ENCODE data around the gene NGB.
A peak's percentile ranks its signal among the peaks of the same experiment; 100 is the strongest.

Gene NGB

DNA sequence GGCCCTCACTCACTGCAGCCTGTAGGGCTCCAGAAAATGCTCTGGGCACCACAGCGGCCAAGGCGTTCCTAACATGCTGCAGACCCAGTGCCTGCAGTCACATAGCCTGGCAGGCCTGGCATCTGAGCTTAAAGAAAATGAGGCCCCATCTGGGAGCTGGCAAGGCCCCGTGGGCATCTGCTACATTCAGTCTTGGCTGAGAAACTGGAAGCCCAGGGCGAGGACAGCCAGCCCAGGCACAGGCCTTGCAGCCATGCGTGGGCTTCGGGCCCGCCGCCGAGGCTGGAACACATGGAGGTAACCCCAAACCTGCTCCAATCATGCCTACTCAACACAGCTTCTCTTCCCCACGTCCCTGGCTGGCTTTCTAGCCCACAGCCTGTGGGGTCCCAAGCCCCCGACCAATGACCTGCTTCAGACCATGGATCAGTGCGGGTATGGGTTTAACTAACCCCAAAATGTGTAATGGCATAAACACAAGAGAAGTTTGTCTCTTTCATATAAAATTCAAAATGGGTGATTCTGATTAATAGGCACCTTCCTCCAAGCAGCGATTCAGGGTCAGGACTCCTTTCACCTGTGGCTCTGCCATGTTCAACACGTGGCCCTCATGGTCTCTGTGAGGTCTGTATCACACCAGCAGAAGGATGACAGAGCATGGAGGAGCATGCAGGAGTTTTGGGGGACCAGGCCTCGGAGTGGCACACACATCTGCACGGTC is 6.4 kb downstream of the NGB start:
- DNase-seq (ENCODE audit: low read depth): no peak

DNA sequence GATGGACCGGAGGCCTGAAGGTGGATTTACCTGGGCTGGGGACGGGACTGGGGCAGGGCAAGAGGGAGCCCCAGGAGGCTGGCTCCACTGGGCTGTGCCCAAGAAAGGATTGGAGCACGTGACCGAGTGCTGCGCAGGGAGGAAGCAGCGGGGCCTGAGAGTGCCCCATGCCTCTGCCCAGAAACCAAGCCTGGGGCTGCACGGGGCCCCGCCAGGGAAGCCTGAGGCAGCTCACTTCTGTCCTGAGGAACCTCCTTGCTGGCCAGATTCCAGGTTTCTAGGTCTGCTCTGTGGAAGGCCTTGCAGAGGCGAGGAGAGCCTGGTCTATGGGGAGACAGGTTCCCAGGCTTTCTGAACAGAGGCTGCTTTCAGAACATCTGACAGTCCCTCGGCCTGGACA is 10.4 kb downstream of the NGB start:
- no peak for DNase-seq (ENCODE audit: low read depth)

DNA sequence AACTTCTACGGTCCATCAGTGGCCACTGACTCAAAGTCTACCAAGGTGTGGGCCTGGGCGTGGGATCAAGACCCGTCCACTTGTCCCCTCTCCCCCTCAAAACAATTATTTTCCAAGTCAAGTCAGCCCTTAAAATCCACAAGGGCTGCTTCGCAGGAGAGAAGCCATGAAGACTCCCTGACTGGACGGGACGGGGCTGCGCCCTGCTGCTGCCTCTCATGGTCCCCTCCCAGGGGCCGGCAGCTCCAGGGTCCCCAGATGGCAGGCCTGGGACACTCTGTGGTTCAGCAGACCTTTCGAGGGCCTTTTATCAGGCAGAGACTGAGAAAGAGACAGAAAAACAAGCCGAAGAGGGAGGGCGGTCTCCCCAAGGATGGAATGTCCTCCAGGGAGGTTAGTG is 10.8 kb downstream of the NGB start:
- DNase-seq (ENCODE audit: low read depth): no peak

DNA sequence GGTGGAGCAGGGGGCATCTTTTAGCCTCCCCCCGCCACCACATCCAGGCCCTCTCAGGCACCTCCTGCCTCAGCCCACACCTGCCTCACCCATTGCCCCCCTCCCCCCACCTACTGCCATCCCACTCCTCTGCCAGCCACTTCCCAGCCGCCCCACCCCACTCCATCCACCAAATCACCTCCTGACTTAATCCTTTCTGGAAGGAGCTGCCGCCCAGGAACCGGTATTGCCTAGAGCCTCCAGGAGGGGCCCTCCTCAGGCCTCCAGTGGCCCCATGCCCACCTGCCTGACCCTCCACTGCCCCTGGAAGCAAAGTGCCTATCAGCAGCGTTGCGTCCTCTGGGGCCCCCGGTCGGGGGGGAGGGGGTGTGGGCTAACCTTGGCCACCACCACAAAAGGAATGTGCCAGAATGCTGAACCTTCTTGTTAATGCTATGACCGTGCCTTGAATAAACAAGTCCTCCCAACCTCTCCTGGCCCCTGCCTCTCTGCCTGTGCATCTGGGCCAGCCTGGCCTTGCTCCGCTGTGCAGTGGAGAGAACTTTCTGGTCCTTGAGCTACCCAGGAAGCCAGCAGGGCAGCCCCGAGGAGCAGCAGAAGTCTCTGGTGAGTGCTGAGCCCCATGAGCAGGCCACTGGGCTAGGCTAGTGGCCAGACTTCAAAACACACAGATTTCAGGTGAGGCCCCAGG is 11.8 kb downstream of the NGB start:
- DNase-seq (ENCODE audit: low read depth): no peak

DNA sequence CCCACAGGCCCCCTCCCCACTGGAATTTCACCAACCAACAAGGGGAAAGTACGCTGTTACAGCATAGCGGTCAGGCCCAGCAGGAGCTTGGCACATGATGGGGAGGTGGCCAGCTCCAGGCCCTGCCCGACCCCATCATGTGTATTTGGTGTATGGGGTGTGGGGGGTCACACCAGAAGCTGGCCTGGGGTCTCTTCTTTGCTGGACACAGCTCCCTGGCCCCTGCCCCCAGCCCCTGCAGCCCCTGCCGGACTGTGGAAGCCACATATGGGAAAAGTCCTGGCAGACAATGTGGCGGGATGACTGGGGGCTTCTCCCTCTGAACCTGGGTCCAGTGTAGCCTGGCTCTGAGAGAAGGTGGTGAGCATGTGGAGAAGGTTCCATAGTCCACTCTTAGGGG is 12.4 kb downstream of the NGB start:
- DNase-seq (ENCODE audit: low read depth): no peak

DNA sequence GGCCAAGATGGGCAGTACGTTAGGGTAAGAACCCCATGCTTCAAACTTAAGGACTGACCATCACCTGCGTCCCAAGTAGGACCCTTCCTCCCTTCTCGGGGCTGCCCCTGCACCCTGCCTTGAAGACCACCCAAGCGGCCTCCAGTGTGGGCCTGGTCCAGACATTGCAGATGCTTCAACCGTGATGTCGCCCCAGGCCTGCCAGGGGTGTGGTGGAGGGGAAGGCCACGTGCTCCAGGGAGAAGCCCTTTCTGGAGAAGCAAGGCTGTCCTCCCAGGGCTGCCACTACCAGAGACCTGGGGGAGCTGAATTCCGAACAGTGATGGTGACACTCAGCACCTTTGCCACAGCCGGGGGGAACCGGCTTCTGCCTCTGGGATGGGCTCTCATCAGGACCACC is 13.3 kb downstream of the NGB start:
- no peak for DNase-seq (ENCODE audit: low read depth)

DNA sequence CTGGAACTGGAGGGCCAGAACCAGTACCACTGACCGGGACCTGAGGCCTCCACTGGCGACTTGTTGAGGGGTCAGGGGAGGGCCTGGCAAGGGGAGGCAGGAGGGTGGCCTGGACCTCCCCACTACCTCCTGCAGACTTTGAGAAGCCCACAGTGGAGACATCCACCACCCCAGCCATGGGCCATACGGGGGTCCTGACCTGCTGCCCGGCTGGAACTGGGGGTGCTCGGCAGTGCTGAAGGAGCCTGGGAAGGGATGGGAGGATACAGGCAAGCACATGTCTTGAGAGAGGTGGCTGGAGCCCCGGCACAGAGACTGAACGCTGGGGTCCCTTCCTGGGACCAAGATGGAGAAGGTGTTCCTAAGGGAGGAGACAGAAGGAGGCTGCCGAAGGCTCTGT is 14.3 kb downstream of the NGB start:
- DNase-seq (ENCODE audit: low read depth): no peak

DNA sequence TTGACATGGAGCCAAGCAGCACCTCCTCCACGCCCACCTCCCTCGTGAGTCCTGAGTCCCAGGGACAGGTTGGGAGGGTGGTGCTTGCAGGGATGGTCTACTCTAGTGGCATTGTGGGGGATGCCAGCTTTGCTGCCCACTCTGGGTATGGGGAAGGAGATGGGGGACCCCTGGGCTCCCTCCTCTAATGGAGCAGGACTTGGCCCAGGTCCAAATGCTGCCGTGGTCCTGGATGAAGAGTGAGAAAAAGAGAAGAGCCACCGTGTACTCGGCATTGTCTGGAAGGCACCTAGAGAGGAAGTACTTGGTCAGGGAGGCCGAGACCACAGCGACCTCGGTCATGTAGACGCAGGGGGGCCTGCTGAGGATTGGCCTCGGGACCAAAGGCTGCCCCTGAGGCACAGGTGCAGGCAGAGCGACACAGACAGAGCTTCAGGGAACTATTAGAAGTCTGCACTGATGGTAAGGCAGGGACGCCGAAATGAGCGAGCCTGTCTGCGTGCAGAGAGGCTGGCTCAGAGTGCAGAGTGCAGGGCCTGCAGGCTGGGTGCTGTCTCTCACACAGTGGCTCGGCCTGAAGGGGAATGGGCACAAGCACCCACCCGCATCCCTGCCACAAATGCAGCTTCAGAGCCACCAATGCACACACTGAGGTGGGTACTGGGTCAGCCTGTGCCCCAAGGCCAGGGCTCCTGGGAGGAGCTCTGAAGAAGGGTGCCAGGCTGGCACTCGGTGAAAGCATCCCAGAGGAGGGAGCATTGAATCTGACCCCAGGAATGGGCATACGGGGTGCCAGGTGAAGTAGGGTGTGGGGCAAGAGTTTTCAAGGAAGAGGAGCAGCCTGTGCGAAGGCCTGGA is 17.4 kb downstream of the NGB start:
- DNase-seq (ENCODE audit: low read depth): no peak

DNA sequence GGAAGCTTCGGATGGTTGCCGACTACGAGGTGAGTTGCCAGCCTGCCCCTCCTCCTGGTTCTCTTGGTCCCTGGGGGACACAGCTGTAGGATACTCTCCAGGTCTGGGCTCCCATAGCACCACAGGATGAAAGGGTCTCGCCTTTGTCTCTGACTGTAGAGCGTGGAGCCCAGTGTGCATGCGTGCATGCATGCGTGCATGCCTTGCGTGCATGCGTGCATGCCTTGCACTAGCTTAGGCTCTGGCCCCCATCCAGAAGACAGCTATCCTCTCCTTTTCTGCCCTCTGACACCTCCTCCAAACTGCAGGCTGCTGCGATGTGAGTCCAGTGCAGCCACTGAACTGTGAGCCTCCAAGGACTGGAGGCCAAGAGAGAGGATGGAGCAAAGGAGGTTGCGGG is 19.1 kb downstream of the NGB start:
- DNase-seq (ENCODE audit: low read depth): no peak

DNA sequence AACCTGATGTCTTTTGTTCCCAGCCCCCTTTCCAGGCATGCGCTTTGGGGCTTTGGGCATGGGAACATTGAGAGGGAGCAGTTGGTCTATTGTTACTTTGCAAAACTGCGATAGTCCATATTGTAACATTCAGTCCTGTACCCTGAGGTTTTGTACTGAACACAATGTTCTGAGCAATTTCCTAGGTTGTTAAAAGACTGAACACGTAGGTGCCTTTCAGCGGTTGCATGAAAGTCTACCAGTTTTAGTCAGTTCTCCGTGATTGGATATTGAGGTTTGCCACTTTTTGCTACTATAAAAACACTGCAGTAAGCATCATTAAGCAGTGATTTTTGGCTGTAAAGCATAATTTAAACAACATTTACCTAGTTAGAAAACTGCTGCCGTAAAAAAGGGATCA is 20.1 kb downstream of the NGB start:
- DNase-seq (ENCODE audit: low read depth): no peak

DNA sequence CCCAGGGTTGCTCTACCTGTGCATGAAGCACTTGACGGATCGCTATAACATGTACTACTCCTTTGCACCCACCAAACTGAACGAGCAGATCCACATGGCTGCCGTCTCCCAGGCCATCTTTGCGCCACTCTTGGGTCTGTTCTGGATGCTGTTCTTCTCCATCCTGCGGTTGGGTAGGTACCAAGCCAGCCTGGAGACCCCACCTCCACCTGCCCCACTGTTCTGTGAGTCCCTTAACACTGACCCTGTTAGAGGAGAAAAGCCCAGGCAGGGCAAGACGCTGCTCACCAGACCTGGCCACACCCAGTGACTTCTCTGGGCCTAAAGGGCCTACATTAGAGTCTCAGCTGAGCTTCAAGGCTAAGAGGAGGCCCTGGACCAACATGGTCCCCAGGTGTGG is 21.7 kb downstream of the NGB start:
- no peak for DNase-seq (ENCODE audit: low read depth)

DNA sequence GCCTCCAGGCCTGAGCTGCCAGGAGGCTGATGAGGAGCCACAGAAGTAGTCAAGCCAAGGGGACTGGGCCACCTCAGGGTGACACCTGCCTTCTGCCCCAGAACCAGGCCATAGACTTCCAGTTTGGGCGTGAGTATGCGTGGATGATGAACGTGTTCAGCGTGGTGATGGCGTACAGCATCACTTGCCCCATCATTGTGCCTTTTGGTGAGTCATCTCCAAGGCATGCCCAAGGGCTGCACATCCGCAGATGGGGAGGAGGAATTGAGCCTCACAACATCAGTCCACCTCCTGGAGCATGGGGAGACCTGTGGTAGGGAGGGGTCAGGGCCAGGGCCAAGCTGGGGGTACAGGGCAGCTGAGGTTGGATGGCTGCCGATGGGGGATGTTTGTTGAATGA is 22.3 kb downstream of the NGB start:
- DNase-seq (ENCODE audit: low read depth): peak; percentile 75

DNA sequence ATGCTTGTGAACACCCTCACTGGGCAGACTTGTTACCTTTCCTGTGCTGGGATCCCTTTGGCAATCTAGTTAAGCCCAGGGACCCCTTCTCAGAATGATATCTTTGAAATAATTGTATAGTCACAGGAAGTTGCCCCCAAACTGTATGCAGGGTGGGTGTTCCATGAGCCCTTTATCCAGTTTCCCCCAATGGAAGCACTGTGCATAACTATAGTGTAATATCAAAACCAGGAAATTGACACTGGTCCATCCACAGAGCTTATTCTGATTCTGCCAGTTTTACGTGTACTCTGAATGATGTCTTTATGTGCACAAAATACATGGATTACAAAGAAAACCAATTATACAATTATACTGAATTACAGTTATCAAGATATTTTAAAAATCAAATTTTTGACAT is 24.2 kb downstream of the NGB start:
- DNase-seq (ENCODE audit: low read depth): no peak

DNA sequence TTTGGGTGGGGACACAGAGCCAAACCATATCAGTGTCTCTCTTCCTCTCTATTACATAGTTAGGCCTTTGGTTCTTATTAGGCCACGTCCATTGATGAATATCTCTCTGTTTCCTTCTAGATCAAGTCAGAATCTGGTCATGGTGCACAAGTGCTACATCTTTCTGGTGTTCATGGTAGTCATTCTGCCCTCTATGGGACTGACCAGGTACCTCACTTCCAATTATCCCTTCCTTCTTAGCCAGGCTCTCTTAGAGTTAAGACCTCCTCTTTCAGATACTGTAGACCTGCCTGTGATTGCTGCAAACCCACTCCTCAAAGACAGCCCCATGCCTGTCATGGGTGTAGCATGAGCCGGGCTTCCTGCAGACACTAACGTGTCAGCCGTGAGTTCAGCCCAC is 25.2 kb downstream of the NGB start:
- no peak for DNase-seq (ENCODE audit: low read depth)

DNA sequence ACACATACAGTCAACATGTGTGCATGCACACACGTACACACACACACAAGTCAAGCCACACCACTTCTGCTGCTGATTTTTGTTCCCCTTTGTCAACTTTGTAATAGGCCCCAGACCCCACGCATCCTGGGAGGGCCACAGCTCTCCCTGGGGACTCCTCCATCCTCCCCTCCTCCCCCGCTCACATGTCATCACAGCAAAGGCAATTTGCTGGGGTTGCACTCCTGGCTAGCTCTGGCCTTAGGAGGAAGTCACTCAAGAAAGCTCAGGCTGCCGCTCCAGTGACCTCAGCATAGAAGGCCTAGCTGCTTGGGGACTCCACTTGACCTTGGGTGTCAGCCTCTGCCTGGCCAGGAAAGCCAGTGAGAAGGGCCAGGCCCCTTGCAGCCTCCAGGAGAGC is 27.2 kb downstream of the NGB start:
- DNase-seq (ENCODE audit: low read depth): no peak

DNA sequence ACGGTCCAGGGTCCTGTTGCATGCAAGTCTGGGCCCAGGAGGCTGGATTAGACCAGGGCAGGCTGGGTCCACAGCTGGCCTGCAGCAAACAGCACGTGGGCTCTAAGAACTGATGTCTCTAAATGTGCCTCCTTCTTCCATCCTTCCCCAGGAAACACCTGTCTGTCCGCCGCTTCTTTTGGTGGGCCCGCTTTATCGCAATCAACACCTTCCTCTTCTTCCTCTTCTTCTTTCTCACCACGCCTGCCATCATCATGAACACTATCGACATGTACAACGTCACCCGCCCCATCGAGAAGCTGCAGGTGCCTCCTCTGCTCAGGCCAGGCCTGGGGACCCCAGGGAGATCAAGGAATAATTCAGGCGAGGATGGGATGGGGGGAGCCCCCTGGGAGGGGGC is 28.3 kb downstream of the NGB start:
- DNase-seq (ENCODE audit: low read depth): no peak

DNA sequence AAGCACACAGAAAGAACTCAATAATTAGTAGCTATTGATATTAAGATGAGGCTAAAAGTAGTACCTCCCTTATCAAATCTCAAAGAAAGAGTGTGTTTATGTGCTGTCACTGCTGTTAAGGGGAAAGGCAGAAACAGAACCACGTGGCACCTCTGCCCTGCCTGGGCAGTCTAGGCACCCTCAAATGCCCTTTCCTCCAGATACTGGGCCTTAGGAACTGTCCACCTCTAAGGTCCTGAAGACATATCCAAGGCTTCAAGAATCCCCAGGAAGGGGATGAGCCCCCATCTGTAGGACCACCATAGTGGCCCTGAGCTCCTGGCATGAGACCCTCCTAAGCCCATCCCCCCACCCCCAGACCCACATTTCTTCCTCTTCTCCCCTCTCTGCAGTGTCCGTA is 29.1 kb downstream of the NGB start:
- no peak for DNase-seq (ENCODE audit: low read depth)

DNA sequence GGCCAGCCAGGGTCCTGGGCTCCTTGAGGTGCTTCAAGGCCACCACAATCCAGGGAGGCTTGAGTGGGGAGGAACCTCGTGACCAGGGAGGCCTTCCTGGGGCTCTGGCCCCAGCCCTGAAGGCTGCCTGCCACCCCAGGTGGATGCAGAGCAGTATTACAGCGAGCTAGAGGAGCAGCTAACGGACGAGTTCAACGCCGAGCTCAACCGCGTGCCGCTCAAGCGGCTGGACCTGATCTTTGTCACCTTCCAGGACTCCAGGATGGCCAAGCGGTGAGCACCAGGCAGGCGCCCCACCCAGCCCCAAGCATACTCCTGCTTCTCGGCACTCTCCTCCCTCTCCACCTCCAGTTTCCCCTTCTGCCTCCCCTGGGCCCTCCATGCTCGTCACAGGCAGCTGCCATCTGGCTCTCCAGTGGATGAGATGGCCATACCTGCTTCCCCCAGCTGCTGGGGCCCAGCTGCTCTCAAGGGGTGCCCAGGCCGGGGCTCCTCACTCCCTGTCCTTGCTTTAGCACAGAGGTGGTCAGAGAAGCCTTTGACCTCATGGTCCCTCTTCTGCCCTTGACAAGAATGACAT is 30.6 kb downstream of the NGB start:
- no peak for DNase-seq (ENCODE audit: low read depth)

DNA sequence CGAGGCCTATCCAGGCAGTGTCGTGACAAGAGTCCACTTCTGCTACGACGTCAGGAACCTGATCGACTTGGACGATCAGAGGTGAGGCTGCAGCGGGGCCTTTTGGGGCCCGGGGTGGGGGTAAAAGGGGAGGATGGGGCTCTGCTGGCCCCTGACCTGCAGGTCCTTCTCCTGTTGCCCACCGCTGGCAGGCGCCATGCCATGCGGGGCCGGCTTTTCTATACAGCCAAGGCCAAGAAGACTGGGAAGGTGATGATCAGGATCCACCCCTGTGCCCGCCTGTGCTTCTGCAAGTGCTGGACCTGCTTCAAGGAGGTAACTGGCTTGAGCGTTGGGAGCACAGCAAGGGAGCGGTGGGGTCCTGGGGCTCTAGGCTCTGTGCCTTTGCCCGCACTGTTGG is 31.6 kb downstream of the NGB start:
- no peak for DNase-seq (ENCODE audit: low read depth)

DNA sequence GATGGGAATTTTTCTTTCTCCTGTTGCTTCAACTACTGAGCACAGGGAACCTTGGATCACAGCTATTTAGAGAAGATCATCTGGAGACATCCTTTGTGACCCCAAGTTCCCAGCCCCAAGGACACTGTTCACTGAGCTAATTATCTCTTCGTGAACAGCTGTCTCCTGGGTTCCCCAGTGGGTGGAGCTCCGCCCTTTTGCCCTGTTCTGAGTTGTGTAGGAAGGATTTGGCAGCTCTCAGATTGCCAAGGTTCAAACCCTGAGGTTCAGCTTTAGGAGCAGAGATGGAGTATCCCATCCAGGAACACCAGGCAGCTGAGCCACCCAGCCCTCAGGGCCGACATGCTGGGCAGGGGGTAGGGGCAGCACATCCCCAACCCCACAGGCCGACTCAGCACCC is 32.0 kb downstream of the NGB start:
- DNase-seq (ENCODE audit: low read depth): no peak

DNA sequence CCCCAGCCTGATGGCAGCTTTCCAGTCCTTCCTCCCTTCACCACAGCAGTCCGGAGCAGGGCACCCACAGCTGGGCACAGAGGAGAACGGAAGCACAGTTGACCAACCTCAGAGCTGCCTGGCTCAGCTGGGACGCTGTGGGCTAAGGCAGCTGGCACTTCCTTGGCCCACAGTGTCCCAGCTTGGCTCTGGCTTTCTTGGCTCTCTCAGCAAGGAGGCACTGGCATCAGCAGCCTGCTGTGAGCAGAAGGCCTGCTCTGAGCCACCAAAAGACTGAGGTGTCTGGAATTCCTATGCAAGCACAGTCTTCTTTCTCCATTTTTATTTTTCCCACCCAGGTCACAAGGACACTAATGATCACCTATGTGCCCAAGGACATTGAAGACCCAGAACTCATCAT is 32.6 kb downstream of the NGB start:
- no peak for DNase-seq (ENCODE audit: low read depth)

DNA sequence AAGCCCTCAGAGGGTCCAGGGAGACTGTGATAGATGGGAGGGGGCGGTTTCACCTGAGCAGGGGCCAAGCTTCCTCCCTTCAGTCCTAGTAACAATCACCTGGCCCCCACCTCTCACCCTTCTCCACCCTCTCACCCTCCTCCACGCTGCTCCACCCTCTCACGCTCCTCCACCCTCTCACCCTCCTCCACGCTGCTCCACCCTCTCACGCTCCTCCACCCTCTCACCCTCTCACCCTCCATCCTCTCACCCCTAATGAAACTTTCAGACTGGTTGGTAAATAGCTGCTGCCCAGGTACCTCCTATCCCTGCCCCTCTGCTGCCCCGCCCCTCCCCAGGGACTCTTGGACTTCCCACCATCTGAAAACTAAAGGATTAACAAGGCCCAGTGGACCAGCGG is 34.2 kb downstream of the NGB start:
- DNase-seq (ENCODE audit: low read depth): no peak

DNA sequence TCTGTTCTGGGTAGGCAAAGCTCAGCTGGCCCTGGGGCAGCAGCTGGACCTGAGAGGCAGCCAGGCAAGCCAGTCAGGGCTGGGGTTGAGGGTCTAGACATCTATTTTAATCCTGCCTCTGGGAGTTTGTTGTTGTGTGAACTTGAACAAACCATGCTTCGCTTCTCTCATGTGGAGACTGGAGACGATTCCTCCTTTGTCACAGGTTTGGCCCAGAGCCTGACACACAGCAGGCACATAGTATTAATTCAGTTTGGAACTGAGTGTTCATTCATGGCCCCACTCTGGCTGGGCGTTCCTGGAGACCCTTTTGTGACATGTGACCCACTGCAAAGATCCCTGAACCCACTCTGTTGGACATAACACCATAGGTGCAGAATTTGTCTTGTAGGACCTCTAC is 39.3 kb downstream of the NGB start:
- DNase-seq (ENCODE audit: low read depth): no peak
